H1 (cell line): ENCODE data around the gene SIGLEC15. TPM values are rescaled to one million over a fixed set of nuclear protein-coding genes. Genes with fewer than 3 reads are reported as not detected.

Source experiments
- BRCA1 ChIP-seq: IDR thresholded peaks from 2 replicates; pipeline ENCODE4 v1.6.1; 2012; ENCODE audit warnings: low read depth, low read length, improper control_type of control experiment
- GTF2F1 ChIP-seq: IDR thresholded peaks from 2 replicates; pipeline ENCODE4 v1.6.1; 2012; ENCODE audit warnings: low read depth, low read length, improper control_type of control experiment, borderline replicate concordance
- HDAC2 ChIP-seq, 2 experiments: fragments of 300-600 bp in 1 of 2; sonication (generic) in 1 of 2; IDR thresholded peaks; 2 replicates each; pipeline ENCODE4 v1.6.1; 2011 to 2012; ENCODE audit warnings: low read depth in 2 of 2, low read length in 2 of 2, mild to moderate bottlenecking in 2 of 2, moderate library complexity in 2 of 2, borderline replicate concordance in 1 of 2, inconsistent platforms in 1 of 2
- JUND ChIP-seq: IDR thresholded peaks from 2 replicates; pipeline ENCODE4 v1.6.1; 2011; ENCODE audit warnings: mild to moderate bottlenecking, improper control_type of control experiment, low read length
- KDM4A ChIP-seq: IDR thresholded peaks from one replicate; pipeline ENCODE4 v1.7.1; 2012; ENCODE audit warnings: low read depth, mild to moderate bottlenecking, moderate library complexity, low read length, inconsistent platforms; ENCODE audit not compliant: severe bottlenecking
- RAD21 ChIP-seq, 2 experiments: IDR thresholded peaks in 1 of 2; conservative IDR thresholded peaks in 1 of 2; 2 replicates each; pipeline ENCODE4 v1.6.1; 2011; ENCODE audit warnings: low read depth in 2 of 2, low read length in 2 of 2, improper control_type of control experiment in 1 of 2, inconsistent platforms in 1 of 2, mild to moderate bottlenecking in 1 of 2, moderate library complexity in 1 of 2
- RBBP5 ChIP-seq: IDR thresholded peaks from 2 replicates; pipeline ENCODE4 v1.7.1; 2012; ENCODE audit warnings: low read depth, mild to moderate bottlenecking, inconsistent platforms, low read length, moderate library complexity, borderline replicate concordance
- SAP30 ChIP-seq: fragments of 300-600 bp; sonication (generic); IDR thresholded peaks from 2 replicates; pipeline ENCODE4 v1.7.1; 2012; ENCODE audit warnings: low read length, moderate library complexity, mild to moderate bottlenecking, inconsistent platforms; ENCODE audit not compliant: insufficient read depth, insufficient replicate concordance
- SUZ12 ChIP-seq: fragments of 200-600 bp; sonication (generic); IDR thresholded peaks from 2 replicates; pipeline ENCODE4 v1.6.1; 2012; ENCODE audit warnings: mild to moderate bottlenecking, inconsistent platforms, low read length, moderate library complexity, mixed read lengths
- TCF12 ChIP-seq: IDR thresholded peaks from 2 replicates; pipeline ENCODE4 v1.6.1; 2011; ENCODE audit warnings: low read depth, mild to moderate bottlenecking, low read length
- YY1 ChIP-seq: IDR thresholded peaks from 2 replicates; pipeline ENCODE4 v1.6.1; 2011; ENCODE audit warnings: low read depth, mild to moderate bottlenecking, low read length
- polyA plus RNA-seq, 7 experiments: library from polyadenylated mRNA; depleted of rRNA in 3 of 7; stranded (reverse) in 5 of 7; unstranded in 2 of 7; fragments of >200 nt in 5 of 7; fragments of 200-250 nt in 2 of 7; gene quantifications; 1 replicate in 5 of 7; 2 replicates in 1 of 7; 4 replicates in 1 of 7; pipeline versions ENCODE4 v1.2.1 to v1.2.3, GENCODE V29; 2011 to 2013; ENCODE audit warnings: missing spikeins in 2 of 7, mixed read lengths in 2 of 7
- total RNA-seq: library from RNA; stranded (reverse); fragmentation: NEBNext Ultra II Directional; extraction: Animal tissue kit (Norgen Biotek cat#: 25700); gene quantifications from 2 replicates; pipeline ENCODE4 v1.2.1, GENCODE V29; 2021
- TF ChIP-seq, protein P1 (sequence below), 3 experiments: IDR thresholded peaks; 1 replicate in 2 of 3; 2 replicates in 1 of 3; pipeline versions ENCODE4 v1.5.1 to v1.6.1; 2011; ENCODE audit warnings: low read length in 3 of 3, mild to moderate bottlenecking in 3 of 3, inconsistent platforms in 2 of 3, low read depth in 1 of 3, moderate library complexity in 1 of 3; ENCODE audit not compliant: insufficient read depth in 1 of 3; ENCODE audit errors: control extremely low read depth in 1 of 3
- TF ChIP-seq, protein P2 (sequence below): IDR thresholded peaks from 2 replicates; pipeline ENCODE4 v1.6.1; 2012; ENCODE audit warnings: inconsistent platforms

The SIGLEC15 gene
- total and polyA plus RNA-seq, 2 of the 8 experiments (the other 6 are each of a cell fraction or from before 2014, with no cell fraction given) = 0.20 to 0.37 TPM

GRCh38 chr18:45837283-45838070, 12.0 kb downstream of the SIGLEC15 start (continued):
- TF ChIP-seq, protein P1, sequence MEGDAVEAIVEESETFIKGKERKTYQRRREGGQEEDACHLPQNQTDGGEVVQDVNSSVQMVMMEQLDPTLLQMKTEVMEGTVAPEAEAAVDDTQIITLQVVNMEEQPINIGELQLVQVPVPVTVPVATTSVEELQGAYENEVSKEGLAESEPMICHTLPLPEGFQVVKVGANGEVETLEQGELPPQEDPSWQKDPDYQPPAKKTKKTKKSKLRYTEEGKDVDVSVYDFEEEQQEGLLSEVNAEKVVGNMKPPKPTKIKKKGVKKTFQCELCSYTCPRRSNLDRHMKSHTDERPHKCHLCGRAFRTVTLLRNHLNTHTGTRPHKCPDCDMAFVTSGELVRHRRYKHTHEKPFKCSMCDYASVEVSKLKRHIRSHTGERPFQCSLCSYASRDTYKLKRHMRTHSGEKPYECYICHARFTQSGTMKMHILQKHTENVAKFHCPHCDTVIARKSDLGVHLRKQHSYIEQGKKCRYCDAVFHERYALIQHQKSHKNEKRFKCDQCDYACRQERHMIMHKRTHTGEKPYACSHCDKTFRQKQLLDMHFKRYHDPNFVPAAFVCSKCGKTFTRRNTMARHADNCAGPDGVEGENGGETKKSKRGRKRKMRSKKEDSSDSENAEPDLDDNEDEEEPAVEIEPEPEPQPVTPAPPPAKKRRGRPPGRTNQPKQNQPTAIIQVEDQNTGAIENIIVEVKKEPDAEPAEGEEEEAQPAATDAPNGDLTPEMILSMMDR (IDR thresholded peaks at IDR 0.05; ENCODE audit: control extremely low read depth in 1 of 3, insufficient read depth in 1 of 3, low read depth in 1 of 3, low read length in 3 of 3) = peak; percentile 30 to 58 (median 56)
- TF ChIP-seq RAD21 (IDR thresholded peaks at IDR 0.05 in 1 of 2, conservative IDR thresholded peaks at IDR 0.05 in 1 of 2; ENCODE audit: low read depth in 2 of 2, low read length in 2 of 2) (peak; percentile 59 to 67), SAP30 (no peak), JUND (peak; percentile 7; the same call in 1 of the 2 replicates), BRCA1 (no peak), HDAC2 (IDR thresholded peaks at IDR 0.05; ENCODE audit: borderline replicate concordance in 1 of 2, low read depth in 2 of 2, low read length in 2 of 2) (no peak; a peak in 1 of 4 replicates), RBBP5 (peak; percentile 79), SUZ12 (no peak), KDM4A (peak; percentile 84), GTF2F1 (no peak), YY1 (no peak), TCF12 (no peak)
- TF ChIP-seq, protein P2, sequence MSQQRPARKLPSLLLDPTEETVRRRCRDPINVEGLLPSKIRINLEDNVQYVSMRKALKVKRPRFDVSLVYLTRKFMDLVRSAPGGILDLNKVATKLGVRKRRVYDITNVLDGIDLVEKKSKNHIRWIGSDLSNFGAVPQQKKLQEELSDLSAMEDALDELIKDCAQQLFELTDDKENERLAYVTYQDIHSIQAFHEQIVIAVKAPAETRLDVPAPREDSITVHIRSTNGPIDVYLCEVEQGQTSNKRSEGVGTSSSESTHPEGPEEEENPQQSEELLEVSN = peak; percentile 95
